Left ventricle myocardium inferior (tissue), 1 donor: ENCODE data around the gene ESPNL. TPM values are rescaled to one million over a fixed set of nuclear protein-coding genes. Genes with fewer than 3 reads are reported as not detected.

ENCODE experiments used
- DNase-seq: peaks from one replicate; pipeline ENCODE4 v3.0.0-alpha.2; 2020
- H3K27ac ChIP-seq: fragments of 200-600 bp; replicated peaks from 2 replicates; pipeline ENCODE4 v1.8.0; 2021
- H3K27me3 ChIP-seq: fragments of 200-600 bp; 2 replicates; pipeline ENCODE4 v1.8.0; 2021; ENCODE audit warnings: low read depth
- H3K36me3 ChIP-seq: fragments of 200-600 bp; 2 replicates; pipeline ENCODE4 v1.8.0; 2021
- H3K4me1 ChIP-seq: fragments of 200-600 bp; 2 replicates; pipeline ENCODE4 v1.8.0; 2021
- H3K4me3 ChIP-seq: fragments of 200-600 bp; 2 replicates; pipeline ENCODE4 v1.8.0; 2021; ENCODE audit warnings: mild to moderate bottlenecking, moderate library complexity
- H3K9me3 ChIP-seq: fragments of 200-600 bp; replicated peaks from 2 replicates; pipeline ENCODE4 v1.8.0; 2021
- CTCF ChIP-seq: fragments of 200-600 bp; IDR thresholded peaks from 2 replicates; pipeline ENCODE4 v1.8.0; 2021; ENCODE audit warnings: antibody characterized with exemption, mild to moderate bottlenecking, borderline replicate concordance
- intact Hi-C: fragments of 100-400 bp; cut with micrococcal nuclease; formaldehyde crosslinking; loops from one replicate; pipeline ENCODE4 v1.11.0; 2022
- total RNA-seq: library from RNA; stranded (reverse); fragmentation: NEBNext Ultra II Directional; extraction: Animal tissue kit (Norgen Biotek cat#: 25700); gene quantifications from one replicate; pipeline ENCODE4 v1.2.1, GENCODE V29; 2021
- donor health status: DM: no; HTN: yes; CAD: no; lungs with severe emphysema.

Gene ESPNL
- total RNA-seq, 1 donor from 2014 or later, result not detected

GRCh38 chr2:238106698-238107524 lies 6.8 kb downstream of the ESPNL start:
- Histone ChIP-seq H3K27ac (no peak overlapping the region), H3K4me1 (peaks cover 6% of the 10 kb centered on the region), H3K36me3 (no peaks in the 10 kb centered on the region), H3K9me3 (peaks cover under 1% of the 10 kb centered on the region), H3K4me3 (no peak overlapping the region), H3K27me3 (peaks cover 16% of the 10 kb centered on the region)
- no peak for TF ChIP-seq CTCF
- no peak for DNase-seq
- intact Hi-C loops, result no loop called here

GRCh38 chr2:238107525-238108422 lies 7.6 kb downstream of the ESPNL start:
- no peak overlapping the region for H3K27ac ChIP-seq
- no peak overlapping the region for H3K4me3 ChIP-seq
- peaks cover 16% of the 10 kb centered on the region for H3K27me3 ChIP-seq
- intact Hi-C loops, result no loop called here
- peaks cover 6% of the 10 kb centered on the region for H3K4me1 ChIP-seq
- DNase-seq, result no peak
- no peaks in the 10 kb centered on the region for H3K36me3 ChIP-seq
- TF ChIP-seq CTCF, result no peak
- peaks cover 9% of the 10 kb centered on the region for H3K9me3 ChIP-seq

- Histone ChIP-seq H3K27ac (no peak overlapping the region), H3K4me3 (no peak overlapping the region), H3K36me3 (no peaks in the 10 kb centered on the region), H3K4me1 (peaks cover 6% of the 10 kb centered on the region), H3K9me3 (peaks cover 10% of the 10 kb centered on the region), H3K27me3 (peaks cover 16% of the 10 kb centered on the region)
- intact Hi-C loops, result no loop called here
- DNase-seq, result no peak
- no peak for TF ChIP-seq CTCF
Measured at GRCh38 chr2:238108423-238109183, 8.5 kb downstream of the ESPNL start.

GRCh38 chr2:238113611-238114010 lies 13.5 kb downstream of the ESPNL start:
- H3K9me3 ChIP-seq, result peaks cover 10% of the 10 kb centered on the region
- H3K27me3 ChIP-seq, result peaks cover 38% of the 10 kb centered on the region
- H3K27ac ChIP-seq, result no peak overlapping the region
- peak; percentile 0 for DNase-seq
- no peak overlapping the region for H3K4me3 ChIP-seq
- intact Hi-C loops, result no loop called here
- H3K4me1 ChIP-seq, result peaks cover 5% of the 10 kb centered on the region
- H3K36me3 ChIP-seq, result no peaks in the 10 kb centered on the region
- no peak for TF ChIP-seq CTCF

- Histone ChIP-seq H3K9me3 (peaks cover 10% of the 10 kb centered on the region), H3K4me1 (no peaks in the 10 kb centered on the region), H3K4me3 (no peak overlapping the region), H3K27me3 (peaks cover 38% of the 10 kb centered on the region), H3K27ac (no peak overlapping the region), H3K36me3 (no peaks in the 10 kb centered on the region)
- intact Hi-C loops, result no loop called here
- DNase-seq, result peak; percentile 4
- TF ChIP-seq CTCF, result no peak
Measured at GRCh38 chr2:238114331-238114841, 14.2 kb downstream of the ESPNL start.
